Caco-2 (cell line): ENCODE data around the gene SACS. TPM values are rescaled to one million over a fixed set of nuclear protein-coding genes. Genes with fewer than 3 reads are reported as not detected.
A peak's percentile ranks its signal among the peaks of the same experiment; 100 is the strongest.

Experiments
- BruUV-seq: library from RNA; stranded (reverse); fragments of 400-500 nt; replicated peaks from 2 replicates; lab custom pipeline; 2021; lab: Mats Ljungman, UMichigan
- CTCF ChIA-PET: fragments of 300-600 bp; sonication (Branson Sonifier 250); formaldehyde crosslinking; loops from one replicate; lab custom pipeline; 2022; ENCODE audit warnings: antibody characterized with exemption; lab: Charles Lee
- POLR2A ChIA-PET: fragments of 300-600 bp; sonication (Branson Sonifier 250); formaldehyde crosslinking; loops from one replicate; lab custom pipeline; 2022; ENCODE audit warnings: antibody characterized with exemption; lab: Charles Lee
- DNase-seq, 2 experiments: peaks; one replicate each; pipeline versions ENCODE4 v3.0.0 to v3.0.0-alpha.2; 2020 to 2022
- H3K27me3 ChIP-seq: replicated peaks from 2 replicates; pipeline ENCODE4 v1.6.0; 2011; ENCODE audit warnings: low read length; ENCODE audit not compliant: control insufficient read depth, insufficient read depth
- H3K36me3 ChIP-seq: 2 replicates; pipeline ENCODE4 v1.5.1; 2011; ENCODE audit warnings: low read length; ENCODE audit not compliant: control insufficient read depth, insufficient read depth
- H3K4me1 ChIP-seq: fragments of 250-450 bp; sonication (Bioruptor Pico); 2 replicates; pipeline ENCODE4 v1.5.1; 2020; ENCODE audit warnings: mild to moderate bottlenecking
- H3K4me3 ChIP-seq: 2 replicates; pipeline ENCODE4 v1.5.1; 2011; ENCODE audit warnings: low read depth, mild to moderate bottlenecking, control low read depth, low read length
- H3K9me3 ChIP-seq: fragments of 250-450 bp; sonication (Bioruptor Pico); 2 replicates; pipeline ENCODE4 v1.5.1; 2020; ENCODE audit warnings: mild to moderate bottlenecking, moderate library complexity
- H3K27ac Mint-ChIP-seq: one replicate; pipeline ENCODE4 v1.8.0; 2022; ENCODE audit warnings: mixed read lengths; ENCODE audit not compliant: unreplicated experiment
- H3K27me3 Mint-ChIP-seq: one replicate; pipeline ENCODE4 v1.8.0; 2022; ENCODE audit warnings: mixed read lengths; ENCODE audit not compliant: insufficient read depth, unreplicated experiment
- H3K36me3 Mint-ChIP-seq: one replicate; pipeline ENCODE4 v1.8.0; 2022; ENCODE audit warnings: mild to moderate bottlenecking, mixed read lengths; ENCODE audit not compliant: insufficient read depth, unreplicated experiment
- H3K4me1 Mint-ChIP-seq: one replicate; pipeline ENCODE4 v1.8.0; 2022; ENCODE audit warnings: low read depth, mixed read lengths; ENCODE audit not compliant: unreplicated experiment
- H3K4me3 Mint-ChIP-seq: one replicate; pipeline ENCODE4 v1.8.0; 2022; ENCODE audit warnings: mild to moderate bottlenecking, moderate library complexity, mixed read lengths; ENCODE audit not compliant: unreplicated experiment
- H3K9me3 Mint-ChIP-seq: one replicate; pipeline ENCODE4 v1.8.0; 2022; ENCODE audit warnings: mixed read lengths; ENCODE audit not compliant: unreplicated experiment
- intact Hi-C: fragments of 100-400 bp; cut with micrococcal nuclease; formaldehyde crosslinking; loops from one replicate; pipeline ENCODE4 v1.10.0; 2022; ENCODE audit not compliant: unreplicated experiment
- total RNA-seq: library from RNA; stranded (reverse); gene quantifications from 2 replicates; pipeline ENCODE4 v1.2.3, GENCODE V29; 2022
- TF ChIP-seq, protein P1 (sequence below), 2 experiments: fragments of 200-600 bp in 1 of 2; IDR thresholded peaks; 1 replicate in 1 of 2; 2 replicates in 1 of 2; pipeline versions ENCODE4 v1.5.1 to v1.8.0; 2011 to 2022; ENCODE audit warnings: antibody characterized with exemption in 1 of 2, control low read depth in 1 of 2, inconsistent platforms in 1 of 2, low read depth in 1 of 2, low read length in 1 of 2, mild to moderate bottlenecking in 1 of 2, moderate library complexity in 1 of 2; ENCODE audit not compliant: insufficient read depth in 1 of 2, severe bottlenecking in 1 of 2, unreplicated experiment in 1 of 2

Gene SACS
- total RNA-seq, 1 experiment from 2014 or later = 4.5 TPM

DNA sequence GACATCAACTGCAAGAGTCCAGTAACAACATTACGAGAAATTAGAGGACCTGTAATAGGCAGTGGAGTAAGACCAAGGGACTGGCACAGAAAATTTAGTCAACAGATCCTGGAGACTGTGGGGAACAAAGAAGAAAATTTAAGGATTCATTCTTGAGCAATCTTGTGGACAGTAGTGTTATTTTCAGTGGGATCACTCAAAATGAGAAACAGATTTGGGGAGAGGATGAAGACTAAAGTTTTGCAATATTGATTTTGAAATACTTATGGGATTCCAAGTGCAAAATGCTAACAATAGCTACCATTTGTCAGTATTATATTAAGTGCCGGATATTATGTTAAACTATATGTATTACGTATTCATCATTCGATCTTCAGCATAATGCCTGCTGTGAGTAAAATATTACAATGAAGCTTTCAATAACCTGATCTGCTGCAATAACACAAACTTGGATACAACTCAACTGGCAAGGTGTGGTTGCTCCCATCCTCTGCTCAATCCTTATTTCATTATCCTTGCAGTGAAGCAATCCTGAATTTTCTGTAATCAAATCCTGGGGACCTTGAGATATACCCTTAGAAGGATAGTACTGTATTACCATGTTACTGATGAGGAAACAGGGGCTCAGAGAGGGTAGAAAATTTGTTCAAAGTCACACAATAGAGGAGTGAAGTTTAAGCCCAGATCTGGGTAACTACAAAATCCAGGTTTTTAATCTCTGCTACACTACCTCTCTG lies 84.2 kb downstream of the SACS start:
- DNase-seq = no peak
- Histone ChIP-seq H3K9me3 (no peaks in the 10 kb centered on the region), H3K27me3 (no peaks in the 10 kb centered on the region), H3K4me1 (peaks cover 26% of the 10 kb centered on the region), H3K4me3 (no peak overlapping the region), H3K36me3 (no peaks in the 10 kb centered on the region)
- Mint-ChIP-seq H3K27me3 (no peaks in the 10 kb centered on the region), H3K4me1 (peaks cover 10% of the 10 kb centered on the region), H3K27ac (peak overlapping the region; percentile 58), H3K36me3 (peaks cover 7% of the 10 kb centered on the region), H3K4me3 (peak overlapping the region; percentile 1), H3K9me3 (no peaks in the 10 kb centered on the region)
- BruUV-seq = no TSS peak
- ChIA-PET POLR2A (no interaction called here), CTCF (interaction anchor here (1.2 kb wide), 1 partner anchor 26 kb away, joined by 4 read pairs; no protein-coding TSS in a partner anchor)
- intact Hi-C loops = no loop called here
- TF ChIP-seq, protein P1, sequence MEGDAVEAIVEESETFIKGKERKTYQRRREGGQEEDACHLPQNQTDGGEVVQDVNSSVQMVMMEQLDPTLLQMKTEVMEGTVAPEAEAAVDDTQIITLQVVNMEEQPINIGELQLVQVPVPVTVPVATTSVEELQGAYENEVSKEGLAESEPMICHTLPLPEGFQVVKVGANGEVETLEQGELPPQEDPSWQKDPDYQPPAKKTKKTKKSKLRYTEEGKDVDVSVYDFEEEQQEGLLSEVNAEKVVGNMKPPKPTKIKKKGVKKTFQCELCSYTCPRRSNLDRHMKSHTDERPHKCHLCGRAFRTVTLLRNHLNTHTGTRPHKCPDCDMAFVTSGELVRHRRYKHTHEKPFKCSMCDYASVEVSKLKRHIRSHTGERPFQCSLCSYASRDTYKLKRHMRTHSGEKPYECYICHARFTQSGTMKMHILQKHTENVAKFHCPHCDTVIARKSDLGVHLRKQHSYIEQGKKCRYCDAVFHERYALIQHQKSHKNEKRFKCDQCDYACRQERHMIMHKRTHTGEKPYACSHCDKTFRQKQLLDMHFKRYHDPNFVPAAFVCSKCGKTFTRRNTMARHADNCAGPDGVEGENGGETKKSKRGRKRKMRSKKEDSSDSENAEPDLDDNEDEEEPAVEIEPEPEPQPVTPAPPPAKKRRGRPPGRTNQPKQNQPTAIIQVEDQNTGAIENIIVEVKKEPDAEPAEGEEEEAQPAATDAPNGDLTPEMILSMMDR (IDR thresholded peaks at IDR 0.05; ENCODE audit: insufficient read depth in 1 of 2, low read depth in 1 of 2, low read length in 1 of 2, severe bottlenecking in 1 of 2, unreplicated experiment in 1 of 2) = no peak

DNA sequence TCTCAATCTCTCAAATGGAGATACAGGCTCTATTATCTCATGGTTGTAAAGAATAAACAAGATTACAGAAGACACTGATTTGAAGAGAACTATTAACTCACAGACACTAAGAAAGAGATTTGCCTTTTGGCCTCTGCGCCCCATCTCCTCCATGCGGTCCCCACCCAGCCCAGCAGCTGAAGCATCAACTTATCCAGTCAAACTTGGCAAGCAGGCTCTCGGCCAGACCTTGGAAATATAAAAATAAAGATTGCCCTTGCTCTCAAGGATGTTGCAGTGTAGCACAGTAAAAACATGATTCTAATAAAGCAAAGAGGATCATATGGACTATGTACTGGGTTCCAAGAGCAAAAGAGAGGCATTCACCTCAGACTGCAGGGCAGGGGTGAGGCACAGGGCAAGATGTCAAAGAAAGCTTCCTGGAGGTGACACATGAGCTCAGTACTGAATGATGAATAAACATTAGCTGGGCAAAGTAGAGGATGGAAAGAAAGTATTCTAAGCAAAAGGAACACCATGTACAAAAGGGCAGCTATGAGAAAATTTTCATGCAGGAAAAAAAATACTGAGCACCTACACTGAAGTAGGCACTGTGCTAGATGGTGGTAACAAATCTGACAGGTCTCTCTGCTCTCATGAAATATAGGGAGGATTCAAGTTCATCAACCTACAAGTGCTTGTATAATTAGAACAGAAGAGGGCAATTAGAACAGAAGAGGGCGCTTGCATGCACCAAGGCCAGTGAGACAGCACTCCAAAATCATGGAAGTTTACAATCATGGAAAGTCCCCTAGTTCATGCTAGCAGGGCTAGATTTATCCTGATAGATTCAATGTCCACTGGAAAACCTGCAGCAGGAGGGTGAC lies 85.0 kb downstream of the SACS start:
- Histone ChIP-seq H3K4me1 (peaks cover 26% of the 10 kb centered on the region), H3K36me3 (no peaks in the 10 kb centered on the region), H3K4me3 (no peak overlapping the region), H3K27me3 (no peaks in the 10 kb centered on the region), H3K9me3 (no peaks in the 10 kb centered on the region)
- Mint-ChIP-seq H3K9me3 (no peaks in the 10 kb centered on the region), H3K27ac (no peak overlapping the region), H3K4me3 (no peak overlapping the region), H3K4me1 (peaks cover 10% of the 10 kb centered on the region), H3K36me3 (peaks cover 7% of the 10 kb centered on the region), H3K27me3 (no peaks in the 10 kb centered on the region)
- intact Hi-C loops = no loop called here
- ChIA-PET POLR2A (no interaction called here), CTCF (no interaction called here)
- BruUV-seq = no TSS peak
- DNase-seq = no peak
- TF ChIP-seq, protein P1 (IDR thresholded peaks at IDR 0.05; ENCODE audit: insufficient read depth in 1 of 2, low read depth in 1 of 2, low read length in 1 of 2, severe bottlenecking in 1 of 2, unreplicated experiment in 1 of 2) = peak in 1 of 2 experiments; percentile 5

DNA sequence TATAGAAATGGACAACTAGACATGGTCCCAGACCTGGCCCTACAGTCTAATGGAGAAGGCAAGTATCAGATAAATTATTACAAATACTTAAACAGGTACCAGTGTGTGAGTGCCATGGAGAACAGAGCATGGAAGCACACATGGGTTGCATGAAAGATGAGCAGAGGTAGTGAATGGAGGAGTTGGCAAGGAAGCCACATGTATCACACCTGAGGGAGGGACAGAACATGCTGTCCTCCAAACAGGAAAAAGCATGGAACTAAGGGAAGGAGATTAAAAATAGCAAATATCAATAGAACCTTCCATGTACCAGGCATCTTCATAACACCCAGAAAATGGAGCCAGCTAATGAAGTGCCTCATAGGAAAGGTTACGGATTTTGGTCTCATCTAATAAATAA lies 85.9 kb downstream of the SACS start:
- no peak overlapping the region for H3K27ac Mint-ChIP-seq

More for the DNA sequence above, 85.9 kb downstream of the SACS start:
- no peaks in the 10 kb centered on the region for H3K36me3 ChIP-seq
- DNase-seq = no peak
- intact Hi-C loops = no loop called here
- no peaks in the 10 kb centered on the region for H3K9me3 Mint-ChIP-seq
- TF ChIP-seq, protein P1 (IDR thresholded peaks at IDR 0.05; ENCODE audit: insufficient read depth in 1 of 2, low read depth in 1 of 2, low read length in 1 of 2, severe bottlenecking in 1 of 2, unreplicated experiment in 1 of 2) = no peak
- no peaks in the 10 kb centered on the region for H3K9me3 ChIP-seq
- H3K4me1 Mint-ChIP-seq = peaks cover 10% of the 10 kb centered on the region
- H3K36me3 Mint-ChIP-seq = peaks cover 7% of the 10 kb centered on the region
- H3K4me1 ChIP-seq = peaks cover 27% of the 10 kb centered on the region
- no TSS peak for BruUV-seq
- POLR2A ChIA-PET = no interaction called here
- no peak overlapping the region for H3K4me3 Mint-ChIP-seq
- no peaks in the 10 kb centered on the region for H3K27me3 ChIP-seq
- H3K4me3 ChIP-seq = no peak overlapping the region
- no peaks in the 10 kb centered on the region for H3K27me3 Mint-ChIP-seq
- CTCF ChIA-PET = no interaction called here
